ENCODE results near the gene NINL.

- TF ChIP-seq PHF8 (conservative IDR thresholded peaks at IDR 0.05; ENCODE audit: low read depth, low read length) = no peak
- TF ChIP-seq HDAC2 (IDR thresholded peaks at IDR 0.05; ENCODE audit: borderline replicate concordance in 1 of 2, low read depth in 2 of 2, low read length in 2 of 2) = no peak
These were observed 131.0 kb downstream of the NINL start for GRCh38 chr20:25454153-25454900.
